Stimulated activated naive CD8-positive, alpha-beta T cell treated with anti-CD3 and anti-CD28 coated beads, Interleukin-15, amount 100 ng/mL, for 72 hours (primary cell): ENCODE measurements around the gene ARHGAP12.
"Not testable (repeated sequence)": the region's sequence is repeated elsewhere in the genome, so short reads cannot be mapped to it uniquely, and the experiment has no call there.

ENCODE experiments used
- ATAC-seq: fragments of 150-1000 bp; cut with Tn5 transposase; 2 replicates; pipeline ENCODE4 v1.10.0; 2021; ENCODE audit warnings: mild to moderate bottlenecking, moderate library complexity
- DNase-seq, 2 donors: peaks; one replicate each; pipeline ENCODE4 v3.0.0; 2021 to 2022
- H3K27ac Mint-ChIP-seq, 2 donors: one replicate each; pipeline ENCODE4 v1.8.0; 2022; ENCODE audit warnings: mild to moderate bottlenecking in 2 of 2, mixed read lengths in 2 of 2, moderate library complexity in 2 of 2
- H3K27me3 Mint-ChIP-seq: one replicate; pipeline ENCODE4 v1.8.0; 2022; ENCODE audit warnings: mixed read lengths
- H3K4me1 Mint-ChIP-seq: one replicate; pipeline ENCODE4 v1.8.0; 2022; ENCODE audit warnings: mild to moderate bottlenecking, mixed read lengths
- H3K4me3 Mint-ChIP-seq, 2 donors: one replicate each; pipeline ENCODE4 v1.8.0; 2022; ENCODE audit warnings: mild to moderate bottlenecking in 2 of 2, mixed read lengths in 2 of 2, moderate library complexity in 1 of 2
- H3K9me3 Mint-ChIP-seq, 2 donors: one replicate each; pipeline ENCODE4 v1.8.0; 2022; ENCODE audit warnings: mixed read lengths in 2 of 2

The ARHGAP12 gene

GRCh38 chr10:31803606-31804351 is 124.9 kb downstream of the ARHGAP12 start:
- ATAC-seq (no peak), DNase-seq (no peak)
- Mint-ChIP-seq H3K27me3 (no peaks in the 10 kb centered on the region), H3K9me3 (no peaks in the 10 kb centered on the region), H3K4me1 (peaks cover 7% of the 10 kb centered on the region), H3K4me3 (no peak overlapping the region), H3K27ac (peak overlapping the region in 1 of 2 donors; percentile 59)

- Mint-ChIP-seq H3K9me3 (no peaks in the 10 kb centered on the region), H3K4me3 (no peak overlapping the region), H3K27me3 (no peaks in the 10 kb centered on the region), H3K4me1 (no peaks in the 10 kb centered on the region), H3K27ac (no peak overlapping the region)
- ATAC-seq (no peak), DNase-seq (no peak)
Measured at GRCh38 chr10:31799181-31799580, 129.4 kb downstream of the ARHGAP12 start.

- Mint-ChIP-seq H3K27ac (peak overlapping the region in 1 of 2 donors; percentile 51), H3K4me1 (no peaks in the 10 kb centered on the region), H3K4me3 (no peak overlapping the region), H3K27me3 (peaks cover 10% of the 10 kb centered on the region), H3K9me3 (no peaks in the 10 kb centered on the region)
- ATAC-seq = no peak
- DNase-seq = no peak
Measured at GRCh38 chr10:31792745-31793144, 135.9 kb downstream of the ARHGAP12 start.

- no peak overlapping the region for H3K27ac Mint-ChIP-seq
- ATAC-seq = no peak
- no peak for DNase-seq
- H3K9me3 Mint-ChIP-seq = no peaks in the 10 kb centered on the region
- no peaks in the 10 kb centered on the region for H3K4me1 Mint-ChIP-seq
- H3K27me3 Mint-ChIP-seq = peaks cover 10% of the 10 kb centered on the region
- no peak overlapping the region for H3K4me3 Mint-ChIP-seq
Measured at GRCh38 chr10:31789555-31789954, 139.1 kb downstream of the ARHGAP12 start.

- Mint-ChIP-seq H3K27me3 (no peaks in the 10 kb centered on the region), H3K4me3 (no peak overlapping the region), H3K9me3 (no peaks in the 10 kb centered on the region), H3K4me1 (no peaks in the 10 kb centered on the region), H3K27ac (no peak overlapping the region)
- DNase-seq (no peak), ATAC-seq (no peak)
Measured at GRCh38 chr10:31782701-31783100, 145.9 kb downstream of the ARHGAP12 start.

GRCh38 chr10:31780717-31781116 is 147.9 kb downstream of the ARHGAP12 start:
- Mint-ChIP-seq H3K27ac (no peak overlapping the region), H3K9me3 (peaks cover 7 to 8% of the 10 kb centered on the region in 2 donors), H3K27me3 (no peaks in the 10 kb centered on the region), H3K4me3 (no peak overlapping the region), H3K4me1 (no peaks in the 10 kb centered on the region)
- ATAC-seq (no peak), DNase-seq (no peak)

GRCh38 chr10:31778627-31779026 is 150.0 kb downstream of the ARHGAP12 start:
- Mint-ChIP-seq H3K9me3 (peaks cover 7 to 8% of the 10 kb centered on the region in 2 donors), H3K4me1 (no peaks in the 10 kb centered on the region), H3K4me3 (no peak overlapping the region), H3K27me3 (no peaks in the 10 kb centered on the region), H3K27ac (no peak overlapping the region)
- DNase-seq = no peak
- ATAC-seq = no peak

- Mint-ChIP-seq H3K9me3 (peaks cover 7 to 8% of the 10 kb centered on the region in 2 donors), H3K4me3 (no peak overlapping the region), H3K27ac (peak overlapping the region in 1 of 2 donors; percentile 19), H3K27me3 (no peaks in the 10 kb centered on the region), H3K4me1 (no peaks in the 10 kb centered on the region)
- ATAC-seq (no peak), DNase-seq (no peak)
Measured at GRCh38 chr10:31776159-31776558, 152.5 kb downstream of the ARHGAP12 start.

- H3K4me3 Mint-ChIP-seq = no peak overlapping the region
- no peak overlapping the region for H3K27ac Mint-ChIP-seq
- no peaks in the 10 kb centered on the region for H3K4me1 Mint-ChIP-seq
- DNase-seq = no peak
- H3K9me3 Mint-ChIP-seq = peaks cover 7 to 8% of the 10 kb centered on the region in 2 donors
- H3K27me3 Mint-ChIP-seq = no peaks in the 10 kb centered on the region
- ATAC-seq = no peak
Measured at GRCh38 chr10:31774928-31775650, 153.5 kb downstream of the ARHGAP12 start.

GRCh38 chr10:31774299-31774900 is 154.2 kb downstream of the ARHGAP12 start:
- no peak for ATAC-seq
- H3K4me3 Mint-ChIP-seq = no peak overlapping the region
- peaks cover 7 to 8% of the 10 kb centered on the region in 2 donors for H3K9me3 Mint-ChIP-seq
- DNase-seq = no peak
- H3K4me1 Mint-ChIP-seq = no peaks in the 10 kb centered on the region
- H3K27me3 Mint-ChIP-seq = no peaks in the 10 kb centered on the region
- no peak overlapping the region for H3K27ac Mint-ChIP-seq

GRCh38 chr10:31773749-31774298 is 154.8 kb downstream of the ARHGAP12 start:
- no peak overlapping the region for H3K27ac Mint-ChIP-seq
- H3K4me1 Mint-ChIP-seq = no peaks in the 10 kb centered on the region
- H3K27me3 Mint-ChIP-seq = no peaks in the 10 kb centered on the region
- ATAC-seq (no peak), DNase-seq (no peak)
- no peak overlapping the region for H3K4me3 Mint-ChIP-seq
- H3K9me3 Mint-ChIP-seq = peaks cover 7 to 8% of the 10 kb centered on the region in 2 donors

- Mint-ChIP-seq H3K4me3 (no peak overlapping the region), H3K27ac (no peak overlapping the region), H3K9me3 (peaks cover 5% of the 10 kb centered on the region in 2 donors), H3K4me1 (no peaks in the 10 kb centered on the region), H3K27me3 (no peaks in the 10 kb centered on the region)
- no peak for DNase-seq
- no peak for ATAC-seq
Measured at GRCh38 chr10:31771331-31771831, 157.2 kb downstream of the ARHGAP12 start.

GRCh38 chr10:31770307-31770902 is 158.2 kb downstream of the ARHGAP12 start:
- peak overlapping the region in 1 of 2 donors; percentile 9 for H3K27ac Mint-ChIP-seq
- H3K9me3 Mint-ChIP-seq = no peaks in the 10 kb centered on the region
- H3K27me3 Mint-ChIP-seq = no peaks in the 10 kb centered on the region
- DNase-seq = peak; percentile 36 to 48
- H3K4me3 Mint-ChIP-seq = no peak overlapping the region
- H3K4me1 Mint-ChIP-seq = no peaks in the 10 kb centered on the region
- ATAC-seq = peak; percentile 86

- Mint-ChIP-seq H3K4me3 (no peak overlapping the region), H3K27ac (no peak overlapping the region), H3K9me3 (no peaks in the 10 kb centered on the region), H3K4me1 (no peaks in the 10 kb centered on the region), H3K27me3 (no peaks in the 10 kb centered on the region)
- ATAC-seq (no peak), DNase-seq (no peak)
Measured at GRCh38 chr10:31769564-31769963, 159.1 kb downstream of the ARHGAP12 start.

- H3K9me3 Mint-ChIP-seq, H3K27me3 Mint-ChIP-seq, DNase-seq, H3K4me1 Mint-ChIP-seq, H3K4me3 Mint-ChIP-seq, ATAC-seq: not testable (repeated sequence)
- H3K27ac Mint-ChIP-seq = peak overlapping the region in 1 of 2 donors; percentile 67
Measured at GRCh38 chr10:31768935-31769334, 159.7 kb downstream of the ARHGAP12 start.
